CD4-positive, alpha-beta T cell treated with Interleukin-17A for 1 hour (primary cell): Measurements from ENCODE around the gene CDH5.
"Not testable (repeated sequence)": the region's sequence is repeated elsewhere in the genome, so short reads cannot be mapped to it uniquely, and the experiment has no call there.

Experiments
- DNase-seq: peaks from one replicate; pipeline ENCODE4 v3.0.0-alpha.2; 2020

CDH5 gene

GRCh38 chr16:66366433-66367299 lies at the start of gene CDH5:
Gene CDH5, plus strand, starts transcription at chr16:66366691. Its CDS starts 12,647 bp downstream, at chr16:66379338.
- DNase-seq: no peak

GRCh38 chr16:66318505-66318904 lies 48.0 kb upstream of the CDH5 start:
- DNase-seq: no peak

GRCh38 chr16:66320774-66321173 lies 45.7 kb upstream of the CDH5 start:
- no peak for DNase-seq

GRCh38 chr16:66322174-66322573 lies 44.3 kb upstream of the CDH5 start:
- DNase-seq: no peak

GRCh38 chr16:66324815-66325515 lies 41.5 kb upstream of the CDH5 start:
- no peak for DNase-seq

GRCh38 chr16:66325717-66326376 lies 40.6 kb upstream of the CDH5 start:
- DNase-seq: no peak

GRCh38 chr16:66326991-66327513 lies 39.4 kb upstream of the CDH5 start:
- DNase-seq: no peak

GRCh38 chr16:66328282-66328681 lies 38.2 kb upstream of the CDH5 start:
- DNase-seq: no peak

- DNase-seq: not testable (repeated sequence)
Measured at GRCh38 chr16:66331464-66331863, 35.0 kb upstream of the CDH5 start.

GRCh38 chr16:66332634-66333610 lies 33.6 kb upstream of the CDH5 start:
- DNase-seq: no peak

GRCh38 chr16:66334853-66335574 lies 31.5 kb upstream of the CDH5 start:
- DNase-seq: no peak

GRCh38 chr16:66335704-66336329 lies 30.7 kb upstream of the CDH5 start:
- no peak for DNase-seq

- DNase-seq: no peak
Measured at GRCh38 chr16:66337463-66338188, 28.9 kb upstream of the CDH5 start.

GRCh38 chr16:66342294-66342900 lies 24.1 kb upstream of the CDH5 start:
- no peak for DNase-seq

- peak; percentile 40 for DNase-seq
Measured at GRCh38 chr16:66344533-66345145, 21.9 kb upstream of the CDH5 start.

GRCh38 chr16:66346221-66346620 lies 20.3 kb upstream of the CDH5 start:
- no peak for DNase-seq

- no peak for DNase-seq
Measured at GRCh38 chr16:66352304-66352703, 14.2 kb upstream of the CDH5 start.

GRCh38 chr16:66353055-66353454 lies 13.4 kb upstream of the CDH5 start:
- no peak for DNase-seq
